Activated CD4-positive, alpha-beta T cell treated with anti-CD3 and anti-CD28 coated beads, Interleukin-2, Interleukin-4, amounts not matched to agents 100 ng/mL and 50 ng/mL, durations not matched to agents 16 hours and 8 hours (primary cell): Measurements from ENCODE around the gene ZNF205.
A peak's percentile ranks its signal among the peaks of the same experiment; 100 is the strongest.
"Not testable (repeated sequence)": the region's sequence is repeated elsewhere in the genome, so short reads cannot be mapped to it uniquely, and the experiment has no call there.

Experiments
- DNase-seq: peaks from one replicate; pipeline ENCODE4 v3.0.0-alpha.2; 2020; ENCODE audit warnings: low spot score

Gene ZNF205

GRCh38 chr16:3149630-3150345 is 37.4 kb downstream of the ZNF205 start:
- peak; percentile 54 for DNase-seq

- peak; percentile 99 for DNase-seq
Measured at GRCh38 chr16:3150346-3151218, 38.2 kb downstream of the ZNF205 start.

DNA sequence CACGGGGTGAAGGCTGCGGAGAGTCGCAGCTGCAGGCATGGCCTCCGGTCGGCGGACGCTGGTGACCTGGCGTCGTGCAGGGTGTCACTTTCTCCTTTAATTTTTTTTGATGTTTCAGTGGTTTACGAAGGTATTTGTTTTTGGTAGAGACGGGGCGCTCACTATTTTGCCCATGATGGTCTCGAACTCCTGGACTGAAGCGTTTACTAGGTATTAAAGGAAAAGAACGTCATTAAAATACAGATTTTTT is 39.6 kb downstream of the ZNF205 start:
- peak; percentile 33 for DNase-seq

- DNase-seq: peak; percentile 96
Measured at GRCh38 chr16:3152277-3152990, 40.0 kb downstream of the ZNF205 start.

DNA sequence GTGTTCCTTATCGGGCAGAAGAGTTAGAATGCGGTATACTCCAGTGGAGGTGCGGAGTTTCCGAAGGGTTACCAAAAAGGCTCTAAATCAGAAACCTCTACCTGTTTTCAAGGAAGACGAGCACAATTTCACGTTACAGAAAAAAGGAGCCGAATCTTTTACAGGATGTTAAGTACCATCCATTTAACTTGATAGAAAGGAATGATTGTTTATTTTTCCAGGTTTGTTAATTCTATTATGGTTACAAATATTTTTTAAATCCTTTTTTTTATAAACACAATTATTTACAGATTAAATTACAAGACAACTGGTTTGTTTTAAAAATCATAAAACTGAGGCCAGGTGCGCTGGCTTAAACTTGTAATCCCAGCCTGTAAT is 40.6 kb downstream of the ZNF205 start:
- DNase-seq: no peak

DNA sequence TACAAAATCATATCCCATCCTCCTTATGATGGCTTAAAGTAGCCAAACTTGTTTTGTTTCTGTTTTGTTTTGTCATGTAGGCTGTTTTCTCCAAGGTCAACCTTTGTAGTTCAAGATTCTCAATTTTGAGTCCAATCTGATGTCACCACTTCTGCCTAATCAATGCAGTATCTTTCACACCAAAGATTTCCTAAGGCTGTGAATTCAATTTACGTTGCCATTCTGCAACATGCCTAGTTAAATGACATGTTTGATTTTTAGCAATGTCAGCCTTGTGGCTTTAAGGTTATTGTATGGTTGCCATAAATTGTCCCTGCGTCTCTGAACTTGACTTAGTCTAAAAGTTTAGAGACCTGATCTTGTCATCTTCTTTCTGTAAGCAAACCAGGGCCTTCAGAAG is 42.8 kb downstream of the ZNF205 start:
- no peak for DNase-seq

DNA sequence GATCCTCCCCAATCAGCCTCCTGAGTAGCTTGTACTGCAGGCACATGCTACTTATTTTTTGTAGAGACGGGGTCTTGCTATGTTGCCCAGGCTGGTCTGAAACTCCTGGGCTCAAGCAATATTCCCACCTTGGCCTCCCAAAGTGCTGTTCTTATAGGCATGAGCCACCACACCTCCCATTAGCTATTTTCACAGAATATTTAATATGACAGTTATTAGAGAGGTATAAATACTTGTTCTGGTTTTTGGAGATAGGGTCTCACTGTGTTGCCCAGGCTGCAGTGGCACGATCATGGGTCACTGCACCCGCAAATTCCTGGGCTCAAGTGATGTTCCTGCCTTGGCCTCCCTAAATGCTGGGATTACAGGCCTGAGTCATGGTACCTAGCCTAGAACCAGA is 43.6 kb downstream of the ZNF205 start:
- DNase-seq: no peak

GRCh38 chr16:3157229-3158025 is 45.0 kb downstream of the ZNF205 start:
- DNase-seq: peak; percentile 88

DNA sequence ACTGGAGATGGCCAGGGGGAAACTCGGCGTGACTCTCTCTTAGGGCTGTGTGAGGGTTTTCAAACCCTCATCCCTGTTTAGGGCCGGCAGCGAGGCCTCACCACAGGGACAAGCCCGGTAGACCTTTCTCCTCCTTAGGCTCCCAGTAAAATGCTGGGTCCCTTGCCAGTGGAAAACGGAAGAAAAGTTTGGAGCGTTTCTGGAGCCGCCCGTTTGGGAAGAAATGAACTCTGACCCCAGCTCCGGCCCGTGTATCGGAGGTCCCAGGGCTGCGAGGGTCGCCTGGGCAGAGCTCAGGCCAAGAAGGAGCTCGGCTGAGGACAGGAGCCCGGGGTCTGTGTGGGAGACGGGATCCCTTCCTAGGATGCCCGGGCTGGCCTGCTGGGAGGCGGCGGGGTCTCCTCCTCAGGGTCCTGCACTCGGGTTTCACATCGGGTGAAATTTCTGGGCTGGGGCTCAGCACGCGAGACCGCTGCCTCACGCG is 45.7 kb downstream of the ZNF205 start:
- DNase-seq: no peak

- peak; percentile 91 for DNase-seq
Measured at GRCh38 chr16:3158510-3159314, 46.3 kb downstream of the ZNF205 start.

GRCh38 chr16:3161235-3162018 is 49.0 kb downstream of the ZNF205 start:
- DNase-seq: no peak

DNA sequence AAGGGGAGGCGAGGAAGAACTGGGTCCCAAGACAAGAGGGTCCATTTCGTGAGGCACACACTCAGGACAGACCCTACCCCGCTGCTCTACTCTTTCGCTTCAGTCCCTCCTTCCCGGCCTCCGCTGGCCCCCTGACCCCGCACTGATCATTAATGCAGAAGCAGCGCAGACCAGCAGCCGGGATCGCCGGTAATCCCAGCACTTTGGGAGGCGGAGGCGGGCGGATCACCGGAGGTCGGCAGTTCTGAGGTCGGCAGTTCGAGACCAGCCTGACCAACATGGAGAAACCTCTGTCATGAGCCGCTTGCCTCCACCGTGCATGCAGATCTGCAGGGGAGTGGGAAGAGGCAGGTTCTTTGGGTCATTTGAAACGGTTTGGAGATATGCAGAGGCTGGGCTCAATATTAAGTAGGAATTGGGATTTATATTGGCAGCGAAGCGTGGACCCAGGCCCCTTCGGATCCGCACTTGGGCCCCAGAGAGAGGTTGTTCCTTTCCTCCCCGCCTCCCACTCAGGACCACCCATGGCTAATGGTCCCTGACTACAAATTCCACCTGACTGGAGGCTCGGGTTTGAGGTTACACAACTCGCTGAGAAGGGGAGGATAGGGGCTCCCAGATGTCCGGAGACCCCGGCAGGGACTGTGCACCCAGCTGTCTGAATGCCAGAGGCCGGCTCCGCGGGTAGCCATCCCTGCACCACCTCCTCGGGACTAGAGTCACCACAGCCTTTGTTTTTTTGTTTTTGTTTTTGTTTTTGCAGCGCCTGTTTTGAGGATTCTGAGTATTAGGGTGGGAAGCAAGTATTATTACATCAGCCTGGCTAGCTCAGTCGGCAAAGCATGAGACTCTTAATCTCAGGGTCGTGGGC is 52.0 kb downstream of the ZNF205 start:
- no peak for DNase-seq

GRCh38 chr16:3165111-3165822 is 52.9 kb downstream of the ZNF205 start:
- no peak for DNase-seq

DNA sequence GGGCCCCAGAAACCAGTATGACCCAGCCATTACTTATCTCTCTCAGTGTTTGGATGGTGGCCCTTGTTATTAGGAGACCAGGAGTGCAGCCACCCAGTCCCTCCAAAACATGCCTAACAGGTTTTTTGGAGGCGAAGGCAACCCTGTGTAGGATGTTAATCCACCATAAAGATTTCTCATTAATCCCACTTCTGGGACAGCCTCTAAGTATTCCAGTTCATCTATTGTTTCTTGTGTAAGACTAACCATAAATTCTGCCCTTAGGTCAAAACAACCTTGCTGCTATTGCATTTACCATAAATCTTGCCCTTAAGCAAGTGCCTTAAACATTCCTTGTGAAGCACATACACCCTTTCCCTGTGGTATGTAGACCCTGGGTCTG is 54.1 kb downstream of the ZNF205 start:
- DNase-seq: no peak

DNA sequence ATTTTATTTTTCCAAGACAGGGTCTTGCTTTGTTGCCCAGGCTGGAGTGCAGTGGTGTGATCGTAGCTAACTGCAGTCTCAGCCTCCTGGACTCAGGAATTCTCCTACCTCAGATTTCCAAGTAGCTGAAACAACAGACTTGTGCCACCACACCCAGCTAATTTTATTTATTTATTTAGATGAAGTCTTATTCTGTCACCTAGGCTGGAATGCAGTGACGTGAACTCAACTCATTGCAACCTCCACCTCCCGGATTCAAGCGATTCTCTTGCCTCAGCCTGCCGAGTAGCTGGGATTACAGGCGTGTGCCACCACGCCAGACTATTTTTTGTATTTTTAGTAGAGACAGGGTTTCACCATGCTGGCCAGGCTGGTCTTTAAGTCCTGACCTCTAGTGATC is 56.3 kb downstream of the ZNF205 start:
- not testable (repeated sequence) for DNase-seq
